Muscle of arm (tissue), 12 donors: Measurements from ENCODE around the gene MLYCD. TPM values are rescaled to one million over a fixed set of nuclear protein-coding genes. Genes with fewer than 3 reads are reported as not detected.
A peak's percentile ranks its signal among the peaks of the same experiment; 100 is the strongest.

Experiments used
- DNase-seq: peaks from one replicate; pipeline ENCODE4 v3.0.0-alpha.2; 2013
- polyA plus RNA-seq, 12 donors: library from polyadenylated mRNA; unstranded; fragments of 120-200 nt; gene quantifications; one replicate each; pipeline ENCODE4 v1.2.1, GENCODE V29; 2013; ENCODE audit not compliant: insufficient read length in 12 of 12

MLYCD gene
- polyA plus RNA-seq, 12 donors: 2.7 to 8.5 (median 3.7) TPM; not detected in 1

GRCh38 chr16:83923581-83924365 lies 24.9 kb downstream of the MLYCD start:
- DNase-seq: no peak

GRCh38 chr16:83924686-83925085 lies 25.8 kb downstream of the MLYCD start:
- DNase-seq: no peak

DNA sequence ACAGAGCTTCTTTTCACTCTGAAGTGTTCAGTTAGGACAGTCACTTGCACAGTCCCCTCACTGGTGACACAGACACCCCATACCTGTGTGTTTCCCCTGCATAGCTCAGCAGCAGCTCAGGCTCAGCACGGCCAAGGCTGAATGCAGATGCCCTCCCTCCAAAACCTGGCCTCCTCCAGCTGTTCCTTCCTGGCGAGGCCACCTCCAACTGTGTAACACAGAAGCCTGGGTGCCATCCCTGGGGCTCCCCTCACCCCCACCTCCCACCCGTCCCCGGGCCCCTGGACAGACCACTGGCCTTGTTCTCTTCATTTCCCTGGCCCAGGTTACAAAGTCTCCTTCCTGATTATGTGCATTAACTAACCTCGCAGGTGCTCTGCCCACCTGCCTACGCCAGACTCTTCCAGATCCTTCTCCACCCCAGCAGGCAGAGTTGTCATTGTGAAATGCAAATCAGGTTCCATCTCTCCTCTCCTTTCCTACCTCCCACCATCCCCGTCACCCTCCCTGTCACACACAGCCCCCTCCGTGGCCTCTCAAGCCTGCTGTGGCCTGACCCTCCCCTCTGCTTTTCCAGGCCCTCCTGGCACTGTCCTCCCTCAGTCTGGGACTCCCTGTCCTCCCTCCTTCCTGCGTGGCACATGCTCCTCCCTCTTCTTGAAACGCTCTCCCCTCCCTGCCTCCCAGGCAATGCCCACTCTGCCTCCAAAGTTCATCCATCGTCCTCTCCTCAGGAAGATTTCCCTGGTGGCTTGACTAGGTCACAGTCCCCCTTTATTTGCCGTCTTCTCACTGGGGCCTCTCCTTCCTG lies 26.4 kb downstream of the MLYCD start:
- no peak for DNase-seq

DNA sequence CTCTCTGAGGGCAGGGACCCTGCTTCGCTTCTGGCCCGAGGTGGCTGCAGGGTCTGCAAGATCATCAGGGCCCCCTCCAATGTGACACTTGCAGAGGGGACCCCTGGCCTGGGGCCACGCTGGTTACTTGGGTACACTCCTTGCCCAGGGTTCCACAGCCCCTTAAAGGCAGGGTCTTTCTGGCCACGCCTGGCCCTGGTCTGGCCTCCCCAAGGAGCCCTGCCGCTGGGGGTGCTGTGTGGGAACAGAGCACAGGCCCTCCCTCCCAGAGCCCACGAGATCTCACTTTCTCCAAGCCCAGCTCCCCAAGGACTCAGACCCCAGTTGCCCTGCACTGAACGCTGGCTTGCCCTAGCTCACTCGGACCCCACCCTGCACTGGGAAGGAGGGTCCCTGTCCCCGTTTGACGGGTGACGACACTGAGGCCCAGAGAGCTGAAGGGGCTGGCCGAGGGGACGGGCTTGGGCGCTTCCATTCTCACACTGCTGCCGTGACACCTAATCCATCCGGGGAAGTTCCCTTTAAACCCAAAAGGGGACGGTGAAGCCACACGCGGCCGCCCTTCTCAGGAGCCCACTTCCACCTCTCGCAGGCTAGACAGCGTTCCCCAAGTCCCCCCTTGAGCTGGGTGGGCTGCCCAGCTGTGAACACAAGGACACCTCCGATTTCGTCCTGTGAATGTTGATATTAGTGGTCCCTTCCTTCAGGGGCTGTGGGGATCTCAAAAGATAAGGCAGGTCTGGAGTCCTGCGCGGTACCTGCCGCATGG lies 27.2 kb downstream of the MLYCD start:
- DNase-seq: no peak

DNA sequence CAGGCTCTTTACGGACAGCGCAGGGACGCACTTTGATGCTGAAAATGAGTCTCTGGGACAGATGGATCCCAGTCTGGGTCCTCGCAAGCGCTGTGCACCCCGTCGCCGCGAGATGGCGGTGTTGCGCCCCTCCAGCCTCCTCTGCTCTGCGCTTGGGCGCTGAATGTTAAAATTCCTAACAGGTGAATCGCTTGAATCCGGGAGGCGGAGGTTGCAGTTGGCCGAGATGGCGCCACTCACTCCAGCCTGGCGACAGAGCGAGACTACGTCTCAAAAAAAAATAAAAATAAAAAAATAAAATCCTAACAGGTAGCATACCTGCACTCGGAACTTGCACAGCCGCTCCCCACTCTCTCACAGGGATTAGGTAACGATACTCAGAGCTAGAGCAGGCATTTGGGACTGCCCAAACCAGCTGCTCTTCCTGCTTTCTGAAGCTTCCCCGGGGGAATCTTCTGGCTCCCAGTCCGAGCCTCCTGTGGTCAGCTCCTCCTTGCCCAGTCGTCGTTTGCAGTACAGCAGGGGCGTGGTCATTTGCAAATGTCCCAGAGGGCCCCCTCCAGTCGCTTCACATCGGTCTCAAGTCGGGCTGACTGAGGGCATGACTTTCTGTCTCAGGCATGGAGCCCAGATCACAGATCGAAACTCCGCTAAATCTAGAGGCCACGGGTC lies 27.9 kb downstream of the MLYCD start:
- DNase-seq: peak; percentile 59

GRCh38 chr16:83928341-83929055 lies 29.6 kb downstream of the MLYCD start:
- no peak for DNase-seq

DNA sequence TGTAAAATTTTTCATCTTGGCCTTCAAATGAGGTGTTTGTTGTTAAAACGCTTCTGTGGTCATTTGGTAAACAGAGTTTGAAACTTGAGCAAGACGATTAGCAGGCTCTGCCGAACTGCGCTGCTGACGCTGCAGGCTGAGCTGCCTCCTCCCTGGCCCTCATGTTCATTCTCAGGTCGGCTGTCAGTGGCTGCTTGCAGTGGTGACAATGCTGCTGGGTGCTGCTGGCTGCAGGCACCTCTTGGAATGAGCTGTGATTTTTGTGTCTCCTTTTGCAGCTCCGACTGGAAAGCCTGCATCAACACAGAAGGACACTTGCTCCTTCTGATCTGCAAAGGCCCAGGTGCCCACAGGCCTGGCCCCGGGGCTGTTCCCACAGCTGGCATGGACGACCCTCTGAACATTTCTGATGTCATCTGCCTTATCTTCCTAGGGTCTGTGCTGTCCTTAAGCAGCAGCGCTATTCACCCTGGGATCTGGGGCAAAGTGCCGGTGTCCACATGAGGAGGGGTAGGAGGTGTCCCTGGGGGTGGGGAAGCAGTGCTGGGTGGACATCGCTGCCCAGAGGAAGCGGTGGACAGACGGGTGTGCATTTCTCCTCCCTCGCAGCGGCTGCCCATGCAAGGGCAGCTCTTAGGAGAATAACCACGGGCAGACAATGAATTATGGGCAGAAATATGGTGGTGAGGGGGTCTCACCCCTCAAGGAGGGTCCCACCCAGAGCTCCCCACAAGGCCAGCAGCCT lies 31.1 kb downstream of the MLYCD start:
- no peak for DNase-seq

- no peak for DNase-seq
Observed at GRCh38 chr16:83930730-83931500, 32.0 kb downstream of the MLYCD start.

GRCh38 chr16:83931556-83931955 lies 32.6 kb downstream of the MLYCD start:
- DNase-seq: no peak

- no peak for DNase-seq
Observed at GRCh38 chr16:83932304-83932703, 33.4 kb downstream of the MLYCD start.

GRCh38 chr16:83932955-83933673 lies 34.2 kb downstream of the MLYCD start:
- no peak for DNase-seq

DNA sequence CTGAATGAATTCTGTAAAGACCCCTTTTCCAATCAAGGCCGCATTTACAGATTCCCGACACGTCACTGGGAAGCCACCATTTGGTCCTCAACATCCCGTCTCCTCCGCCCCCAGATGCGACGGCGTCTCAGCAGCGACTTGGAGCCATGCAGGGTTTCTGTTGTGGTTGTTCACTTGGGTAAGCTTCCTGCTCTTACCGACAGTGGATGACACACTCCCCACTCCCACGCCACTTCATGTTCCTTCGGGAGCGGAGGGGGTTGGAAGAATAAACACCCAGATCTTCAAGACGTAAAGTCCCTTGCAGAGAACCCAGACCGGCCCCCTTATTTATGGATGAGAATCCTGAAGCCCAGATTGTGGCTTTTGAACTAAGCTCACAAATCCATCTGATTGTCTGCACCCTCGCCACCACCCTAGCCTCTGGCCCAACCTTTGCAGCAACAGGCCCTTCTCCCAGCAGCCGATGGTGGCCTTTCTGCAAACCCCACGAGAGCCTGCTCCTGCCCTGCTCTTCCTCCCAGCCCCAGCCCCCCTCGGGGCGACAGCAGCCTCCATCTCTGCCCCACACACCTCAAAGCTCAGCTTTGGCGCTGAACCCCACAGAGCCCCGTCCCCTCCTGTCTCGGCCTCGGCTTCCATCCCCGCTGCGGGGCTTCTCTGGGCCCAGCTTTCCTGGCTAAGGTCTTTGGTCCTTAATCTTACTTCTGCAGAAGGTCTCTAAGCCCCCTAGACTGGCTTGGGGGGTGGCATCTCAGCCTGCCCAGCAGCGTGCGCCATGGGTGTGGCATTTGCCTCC lies 35.2 kb downstream of the MLYCD start:
- DNase-seq: no peak

DNA sequence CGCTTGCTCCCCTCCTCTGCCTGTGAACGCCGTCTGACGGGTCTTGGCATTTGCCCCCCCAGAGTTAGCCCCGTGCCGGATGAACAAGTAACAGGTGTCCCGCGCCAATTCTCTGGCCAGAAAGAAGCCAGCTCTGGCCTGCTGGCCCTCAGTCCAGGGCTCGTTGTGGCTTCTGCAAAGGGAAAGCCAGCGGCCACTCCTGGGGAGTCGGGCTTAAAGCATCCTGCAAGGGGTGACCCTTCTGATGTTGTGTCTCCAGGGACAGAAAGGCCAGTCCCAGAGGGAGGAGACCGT lies 35.7 kb downstream of the MLYCD start:
- no peak for DNase-seq

DNA sequence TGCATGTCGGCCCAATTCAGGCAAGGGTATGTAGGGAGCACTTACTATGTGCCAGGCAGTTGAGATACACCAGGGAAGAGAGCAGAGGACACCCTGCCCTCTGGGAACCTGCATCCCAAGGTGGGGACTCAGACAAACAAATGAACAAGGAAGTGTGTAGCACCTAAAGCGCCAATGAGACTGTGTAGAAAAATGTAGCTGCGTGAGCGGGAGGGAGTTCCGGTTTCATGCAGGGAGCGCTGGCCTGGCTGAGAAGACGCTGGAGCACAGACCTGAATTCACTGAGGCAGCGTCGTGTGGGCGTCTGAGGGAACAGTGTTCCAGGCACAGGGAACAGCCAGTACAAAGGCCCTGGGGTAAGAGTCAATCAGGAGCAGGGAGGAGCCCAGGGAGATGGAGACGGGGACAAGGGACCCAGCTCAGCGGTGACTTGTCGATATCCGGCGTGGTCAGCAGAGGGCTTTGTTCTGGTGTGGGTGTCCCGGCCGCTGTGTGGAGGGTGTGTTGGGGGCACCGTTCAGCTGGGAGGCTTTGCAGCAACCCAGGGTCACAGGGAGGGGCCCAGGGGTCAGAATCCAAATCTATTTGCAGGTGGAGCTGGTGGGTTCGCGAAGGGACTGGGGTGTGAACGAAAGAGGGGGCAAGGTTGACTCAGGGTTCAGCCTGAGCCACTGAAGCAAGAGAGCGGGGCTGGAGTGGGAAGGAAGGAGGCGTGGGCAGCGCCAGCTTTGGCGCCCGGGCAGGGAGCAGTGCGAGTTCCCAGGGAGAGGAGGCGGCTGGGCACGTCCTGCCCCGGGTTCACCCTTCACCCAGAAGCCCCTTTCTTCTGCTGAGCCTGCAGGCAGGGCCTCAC lies 36.3 kb downstream of the MLYCD start:
- no peak for DNase-seq

- DNase-seq: no peak
Observed at GRCh38 chr16:83935858-83936255, 36.9 kb downstream of the MLYCD start.

GRCh38 chr16:83936581-83937165 lies 37.8 kb downstream of the MLYCD start:
- DNase-seq: no peak

DNA sequence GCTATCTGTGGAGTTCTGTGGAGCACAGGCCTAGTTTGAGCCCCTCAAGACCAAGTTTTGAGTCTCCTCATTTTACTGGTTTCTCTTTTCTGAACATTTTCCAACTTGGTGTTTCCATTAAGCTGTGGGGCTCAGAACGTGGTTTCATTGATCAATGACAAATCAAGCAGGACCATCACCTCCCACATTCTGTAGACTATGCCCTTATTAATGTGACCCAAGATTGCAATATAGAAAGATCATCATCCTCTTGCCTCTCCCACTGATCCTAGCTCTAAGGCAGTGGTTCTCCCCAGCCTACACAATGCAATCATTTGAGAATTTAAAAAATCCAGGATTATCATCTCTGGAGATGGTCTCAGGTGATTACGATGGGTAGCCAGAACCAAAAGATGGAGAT lies 38.4 kb downstream of the MLYCD start:
- DNase-seq: no peak
